ENCODE data around the gene NEDD1.

DNA sequence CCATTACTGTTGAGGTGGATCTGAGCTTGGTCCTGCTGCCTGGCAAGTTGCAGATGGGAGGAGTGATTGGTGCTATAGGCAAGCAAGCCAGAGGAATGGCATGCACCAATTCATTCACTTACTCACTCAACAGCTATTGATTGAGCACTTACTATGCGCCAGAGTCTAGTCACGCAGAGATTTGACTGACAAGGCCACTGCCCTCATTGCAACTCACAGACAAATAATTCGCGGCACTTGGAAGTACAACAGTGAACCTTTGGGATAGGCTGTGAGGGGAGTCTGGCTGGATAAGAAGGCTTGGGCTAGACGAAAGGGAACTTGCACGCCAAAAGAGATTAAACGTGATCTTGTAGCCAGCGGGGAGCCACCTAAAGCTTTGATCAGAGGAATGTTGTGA lies 96.2 kb downstream of the NEDD1 start:
- TF ChIP-seq, protein P1, sequence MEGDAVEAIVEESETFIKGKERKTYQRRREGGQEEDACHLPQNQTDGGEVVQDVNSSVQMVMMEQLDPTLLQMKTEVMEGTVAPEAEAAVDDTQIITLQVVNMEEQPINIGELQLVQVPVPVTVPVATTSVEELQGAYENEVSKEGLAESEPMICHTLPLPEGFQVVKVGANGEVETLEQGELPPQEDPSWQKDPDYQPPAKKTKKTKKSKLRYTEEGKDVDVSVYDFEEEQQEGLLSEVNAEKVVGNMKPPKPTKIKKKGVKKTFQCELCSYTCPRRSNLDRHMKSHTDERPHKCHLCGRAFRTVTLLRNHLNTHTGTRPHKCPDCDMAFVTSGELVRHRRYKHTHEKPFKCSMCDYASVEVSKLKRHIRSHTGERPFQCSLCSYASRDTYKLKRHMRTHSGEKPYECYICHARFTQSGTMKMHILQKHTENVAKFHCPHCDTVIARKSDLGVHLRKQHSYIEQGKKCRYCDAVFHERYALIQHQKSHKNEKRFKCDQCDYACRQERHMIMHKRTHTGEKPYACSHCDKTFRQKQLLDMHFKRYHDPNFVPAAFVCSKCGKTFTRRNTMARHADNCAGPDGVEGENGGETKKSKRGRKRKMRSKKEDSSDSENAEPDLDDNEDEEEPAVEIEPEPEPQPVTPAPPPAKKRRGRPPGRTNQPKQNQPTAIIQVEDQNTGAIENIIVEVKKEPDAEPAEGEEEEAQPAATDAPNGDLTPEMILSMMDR (conservative IDR thresholded peaks at IDR 0.05): no peak
- no peak for TF ChIP-seq EZH2 (IDR thresholded peaks at IDR 0.05; ENCODE audit: low read depth)
